ENCODE results near the gene GNAL.

The GNAL gene

DNA sequence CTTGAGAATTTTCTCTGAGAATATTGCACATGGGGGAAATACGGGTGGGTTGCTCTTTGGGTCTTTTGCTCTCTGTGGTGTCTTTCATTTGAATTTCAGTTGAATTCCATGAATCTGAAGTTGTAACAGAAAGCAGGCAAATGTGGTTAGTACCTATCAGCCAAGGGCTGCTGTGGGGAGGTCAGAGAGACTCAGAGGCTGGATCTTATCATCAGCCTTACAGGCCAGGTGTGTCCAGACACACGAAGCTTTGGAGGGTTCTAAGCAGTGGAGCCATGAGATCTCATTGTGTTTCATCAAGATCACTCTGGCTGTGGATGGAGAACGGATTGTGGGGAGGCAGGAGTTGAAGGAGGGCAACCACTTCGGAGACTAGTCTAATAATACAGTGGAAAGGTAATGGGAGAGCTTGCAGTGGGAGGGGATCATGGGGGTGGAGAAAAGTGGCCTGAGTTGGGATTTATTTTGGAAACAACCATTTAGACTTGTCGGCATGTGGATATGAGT lies 68.1 kb downstream of the GNAL start:
- no peak for TF ChIP-seq GLIS3 (CRISPR knock-in tag; IDR thresholded peaks at IDR 0.05)
- TF ChIP-seq ZFP30 (CRISPR knock-in tag; IDR thresholded peaks at IDR 0.05), result no peak
- TF ChIP-seq, protein P1, sequence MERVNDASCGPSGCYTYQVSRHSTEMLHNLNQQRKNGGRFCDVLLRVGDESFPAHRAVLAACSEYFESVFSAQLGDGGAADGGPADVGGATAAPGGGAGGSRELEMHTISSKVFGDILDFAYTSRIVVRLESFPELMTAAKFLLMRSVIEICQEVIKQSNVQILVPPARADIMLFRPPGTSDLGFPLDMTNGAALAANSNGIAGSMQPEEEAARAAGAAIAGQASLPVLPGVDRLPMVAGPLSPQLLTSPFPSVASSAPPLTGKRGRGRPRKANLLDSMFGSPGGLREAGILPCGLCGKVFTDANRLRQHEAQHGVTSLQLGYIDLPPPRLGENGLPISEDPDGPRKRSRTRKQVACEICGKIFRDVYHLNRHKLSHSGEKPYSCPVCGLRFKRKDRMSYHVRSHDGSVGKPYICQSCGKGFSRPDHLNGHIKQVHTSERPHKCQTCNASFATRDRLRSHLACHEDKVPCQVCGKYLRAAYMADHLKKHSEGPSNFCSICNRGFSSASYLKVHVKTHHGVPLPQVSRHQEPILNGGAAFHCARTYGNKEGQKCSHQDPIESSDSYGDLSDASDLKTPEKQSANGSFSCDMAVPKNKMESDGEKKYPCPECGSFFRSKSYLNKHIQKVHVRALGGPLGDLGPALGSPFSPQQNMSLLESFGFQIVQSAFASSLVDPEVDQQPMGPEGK (CRISPR knock-in tag; IDR thresholded peaks at IDR 0.05; ENCODE audit: borderline replicate concordance), result no peak
- TF ChIP-seq, protein P2, sequence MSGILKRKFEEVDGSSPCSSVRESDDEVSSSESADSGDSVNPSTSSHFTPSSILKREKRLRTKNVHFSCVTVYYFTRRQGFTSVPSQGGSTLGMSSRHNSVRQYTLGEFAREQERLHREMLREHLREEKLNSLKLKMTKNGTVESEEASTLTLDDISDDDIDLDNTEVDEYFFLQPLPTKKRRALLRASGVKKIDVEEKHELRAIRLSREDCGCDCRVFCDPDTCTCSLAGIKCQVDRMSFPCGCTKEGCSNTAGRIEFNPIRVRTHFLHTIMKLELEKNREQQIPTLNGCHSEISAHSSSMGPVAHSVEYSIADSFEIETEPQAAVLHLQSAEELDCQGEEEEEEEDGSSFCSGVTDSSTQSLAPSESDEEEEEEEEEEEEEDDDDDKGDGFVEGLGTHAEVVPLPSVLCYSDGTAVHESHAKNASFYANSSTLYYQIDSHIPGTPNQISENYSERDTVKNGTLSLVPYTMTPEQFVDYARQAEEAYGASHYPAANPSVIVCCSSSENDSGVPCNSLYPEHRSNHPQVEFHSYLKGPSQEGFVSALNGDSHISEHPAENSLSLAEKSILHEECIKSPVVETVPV (CRISPR knock-in tag; IDR thresholded peaks at IDR 0.05), result no peak
- no peak for TF ChIP-seq OSR1 (CRISPR knock-in tag; IDR thresholded peaks at IDR 0.05)
- TF ChIP-seq ESRRG (CRISPR knock-in tag; IDR thresholded peaks at IDR 0.05), result no peak
- no peak for TF ChIP-seq ARNTL (CRISPR knock-in tag; IDR thresholded peaks at IDR 0.05; ENCODE audit: borderline replicate concordance, low read depth)
- no peak for TF ChIP-seq ISL1 (CRISPR knock-in tag; IDR thresholded peaks at IDR 0.05)
- TF ChIP-seq PPARA (CRISPR knock-in tag; IDR thresholded peaks at IDR 0.05; ENCODE audit: borderline replicate concordance), result no peak
- TF ChIP-seq SNAI2 (CRISPR knock-in tag; IDR thresholded peaks at IDR 0.05), result no peak
- ATAC-seq, result no peak

DNA sequence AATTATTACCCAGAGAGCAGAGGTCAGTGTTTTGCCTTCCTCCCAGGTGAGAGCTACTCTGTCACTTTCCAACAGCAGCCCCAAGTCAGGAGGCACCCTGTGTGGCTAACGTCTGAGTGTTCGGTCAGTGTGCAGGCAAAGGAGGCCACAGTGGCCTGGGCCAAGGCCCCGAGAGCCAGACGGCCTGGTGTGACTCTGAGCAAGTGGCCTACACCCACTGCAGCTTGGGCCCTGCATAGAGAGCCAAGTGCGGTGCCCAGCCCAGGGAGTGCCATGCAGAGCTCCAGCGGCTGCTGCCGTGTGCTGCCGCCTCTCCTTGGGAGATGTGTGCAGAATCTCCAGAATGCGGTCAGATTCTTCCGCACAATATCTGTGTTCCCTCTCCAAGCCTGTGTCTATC lies 70.4 kb downstream of the GNAL start:
- no peak for TF ChIP-seq PPARA (CRISPR knock-in tag; IDR thresholded peaks at IDR 0.05; ENCODE audit: borderline replicate concordance)
- TF ChIP-seq ARNTL (CRISPR knock-in tag; IDR thresholded peaks at IDR 0.05; ENCODE audit: borderline replicate concordance, low read depth), result no peak
- ATAC-seq, result no peak

DNA sequence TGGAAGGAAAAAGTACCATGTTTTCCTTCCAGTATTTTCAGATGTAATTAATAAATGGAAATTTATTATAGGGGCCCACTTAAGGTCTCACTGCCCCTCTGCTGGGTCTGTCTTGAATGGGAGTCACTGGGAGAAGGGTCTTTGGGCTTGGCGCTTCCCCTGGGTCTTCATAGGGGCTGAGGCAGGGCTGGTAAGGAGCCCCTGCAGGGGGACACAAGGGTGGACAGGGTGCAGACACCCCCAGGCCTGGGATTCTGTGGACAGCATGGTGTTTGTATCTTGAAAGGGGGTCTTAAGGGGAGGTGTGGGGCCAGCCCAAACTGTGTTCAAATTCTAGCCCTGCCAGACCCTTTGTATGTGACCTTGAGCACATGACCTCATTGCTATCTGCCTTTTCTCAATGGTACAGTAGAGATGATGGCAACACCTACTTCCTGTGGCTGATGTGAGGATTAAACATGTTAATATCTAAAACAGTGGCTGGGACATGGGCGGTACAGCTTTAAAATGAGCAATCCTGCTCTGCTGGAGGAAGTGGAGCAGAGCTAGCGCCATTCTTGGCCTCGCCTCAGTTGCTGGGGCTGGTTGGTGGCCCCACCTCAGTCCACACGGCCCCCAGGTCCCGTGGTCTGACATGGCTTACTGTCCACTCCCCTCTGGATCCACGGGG lies 71.6 kb downstream of the GNAL start:
- no peak for ATAC-seq
- TF ChIP-seq, protein P3, sequence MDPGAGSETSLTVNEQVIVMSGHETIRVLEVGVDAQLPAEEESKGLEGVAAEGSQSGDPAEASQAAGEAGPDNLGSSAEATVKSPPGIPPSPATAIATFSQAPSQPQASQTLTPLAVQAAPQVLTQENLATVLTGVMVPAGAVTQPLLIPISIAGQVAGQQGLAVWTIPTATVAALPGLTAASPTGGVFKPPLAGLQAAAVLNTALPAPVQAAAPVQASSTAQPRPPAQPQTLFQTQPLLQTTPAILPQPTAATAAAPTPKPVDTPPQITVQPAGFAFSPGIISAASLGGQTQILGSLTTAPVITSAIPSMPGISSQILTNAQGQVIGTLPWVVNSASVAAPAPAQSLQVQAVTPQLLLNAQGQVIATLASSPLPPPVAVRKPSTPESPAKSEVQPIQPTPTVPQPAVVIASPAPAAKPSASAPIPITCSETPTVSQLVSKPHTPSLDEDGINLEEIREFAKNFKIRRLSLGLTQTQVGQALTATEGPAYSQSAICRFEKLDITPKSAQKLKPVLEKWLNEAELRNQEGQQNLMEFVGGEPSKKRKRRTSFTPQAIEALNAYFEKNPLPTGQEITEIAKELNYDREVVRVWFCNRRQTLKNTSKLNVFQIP (CRISPR knock-in tag; IDR thresholded peaks at IDR 0.05; ENCODE audit: borderline replicate concordance, low read depth), result no peak
- TF ChIP-seq, protein P2 (CRISPR knock-in tag; IDR thresholded peaks at IDR 0.05), result no peak
- no peak for TF ChIP-seq BACH2 (CRISPR knock-in tag; IDR thresholded peaks at IDR 0.05; ENCODE audit: borderline replicate concordance)
- TF ChIP-seq GLIS3 (CRISPR knock-in tag; IDR thresholded peaks at IDR 0.05), result no peak
- no peak for TF ChIP-seq OSR1 (CRISPR knock-in tag; IDR thresholded peaks at IDR 0.05)
- TF ChIP-seq ZFP3 (CRISPR knock-in tag; IDR thresholded peaks at IDR 0.05), result no peak

DNA sequence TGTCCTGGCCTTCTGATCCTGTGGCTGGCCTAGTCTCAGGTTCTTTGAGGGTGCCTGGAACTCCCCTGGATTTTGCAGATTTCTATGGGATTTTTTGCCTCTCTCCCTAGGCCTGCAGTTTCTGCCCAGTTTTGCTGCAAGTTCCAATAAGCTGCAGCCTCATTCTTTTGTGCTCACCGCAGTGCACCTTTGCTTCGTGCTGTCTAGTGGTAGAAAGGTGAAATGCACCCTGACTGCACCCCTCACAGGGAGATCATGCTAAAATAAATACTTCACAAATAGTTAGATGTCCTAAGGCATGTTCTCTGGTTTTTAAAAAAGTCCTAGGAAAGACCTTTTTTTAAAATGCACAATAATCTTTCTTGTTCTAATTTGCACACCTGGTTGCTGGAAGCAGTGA lies 72.5 kb downstream of the GNAL start:
- ATAC-seq, result 0 out of 3 replicates have a peak, but pooled peaks have one; percentile 44
- no peak for TF ChIP-seq ZFP30 (CRISPR knock-in tag; IDR thresholded peaks at IDR 0.05)
- TF ChIP-seq, protein P4, sequence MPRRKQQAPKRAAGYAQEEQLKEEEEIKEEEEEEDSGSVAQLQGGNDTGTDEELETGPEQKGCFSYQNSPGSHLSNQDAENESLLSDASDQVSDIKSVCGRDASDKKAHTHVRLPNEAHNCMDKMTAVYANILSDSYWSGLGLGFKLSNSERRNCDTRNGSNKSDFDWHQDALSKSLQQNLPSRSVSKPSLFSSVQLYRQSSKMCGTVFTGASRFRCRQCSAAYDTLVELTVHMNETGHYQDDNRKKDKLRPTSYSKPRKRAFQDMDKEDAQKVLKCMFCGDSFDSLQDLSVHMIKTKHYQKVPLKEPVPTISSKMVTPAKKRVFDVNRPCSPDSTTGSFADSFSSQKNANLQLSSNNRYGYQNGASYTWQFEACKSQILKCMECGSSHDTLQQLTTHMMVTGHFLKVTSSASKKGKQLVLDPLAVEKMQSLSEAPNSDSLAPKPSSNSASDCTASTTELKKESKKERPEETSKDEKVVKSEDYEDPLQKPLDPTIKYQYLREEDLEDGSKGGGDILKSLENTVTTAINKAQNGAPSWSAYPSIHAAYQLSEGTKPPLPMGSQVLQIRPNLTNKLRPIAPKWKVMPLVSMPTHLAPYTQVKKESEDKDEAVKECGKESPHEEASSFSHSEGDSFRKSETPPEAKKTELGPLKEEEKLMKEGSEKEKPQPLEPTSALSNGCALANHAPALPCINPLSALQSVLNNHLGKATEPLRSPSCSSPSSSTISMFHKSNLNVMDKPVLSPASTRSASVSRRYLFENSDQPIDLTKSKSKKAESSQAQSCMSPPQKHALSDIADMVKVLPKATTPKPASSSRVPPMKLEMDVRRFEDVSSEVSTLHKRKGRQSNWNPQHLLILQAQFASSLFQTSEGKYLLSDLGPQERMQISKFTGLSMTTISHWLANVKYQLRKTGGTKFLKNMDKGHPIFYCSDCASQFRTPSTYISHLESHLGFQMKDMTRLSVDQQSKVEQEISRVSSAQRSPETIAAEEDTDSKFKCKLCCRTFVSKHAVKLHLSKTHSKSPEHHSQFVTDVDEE (CRISPR knock-in tag; IDR thresholded peaks at IDR 0.05), result no peak
- TF ChIP-seq ISL1 (CRISPR knock-in tag; IDR thresholded peaks at IDR 0.05), result no peak
- TF ChIP-seq TOX (CRISPR knock-in tag; IDR thresholded peaks at IDR 0.05; ENCODE audit: borderline replicate concordance), result no peak
- no peak for TF ChIP-seq PPARA (CRISPR knock-in tag; IDR thresholded peaks at IDR 0.05; ENCODE audit: borderline replicate concordance)
- TF ChIP-seq ZC3H10 (CRISPR knock-in tag; IDR thresholded peaks at IDR 0.05), result no peak
